Epithelial cell of prostate (primary cell): Measurements from ENCODE around the gene PPFIA3.
"Not testable (repeated sequence)": the region's sequence is repeated elsewhere in the genome, so short reads cannot be mapped to it uniquely, and the experiment has no call there.

ENCODE experiments used
- DNase-seq: peaks from one replicate; pipeline ENCODE4 v3.0.0-alpha.2; 2011; ENCODE audit warnings: low read depth, low spot score
- H3K27ac ChIP-seq: fragments of 450-650 bp; 2 replicates; pipeline ENCODE4 v1.5.1; 2017; ENCODE audit warnings: mild to moderate bottlenecking

The PPFIA3 gene

DNA sequence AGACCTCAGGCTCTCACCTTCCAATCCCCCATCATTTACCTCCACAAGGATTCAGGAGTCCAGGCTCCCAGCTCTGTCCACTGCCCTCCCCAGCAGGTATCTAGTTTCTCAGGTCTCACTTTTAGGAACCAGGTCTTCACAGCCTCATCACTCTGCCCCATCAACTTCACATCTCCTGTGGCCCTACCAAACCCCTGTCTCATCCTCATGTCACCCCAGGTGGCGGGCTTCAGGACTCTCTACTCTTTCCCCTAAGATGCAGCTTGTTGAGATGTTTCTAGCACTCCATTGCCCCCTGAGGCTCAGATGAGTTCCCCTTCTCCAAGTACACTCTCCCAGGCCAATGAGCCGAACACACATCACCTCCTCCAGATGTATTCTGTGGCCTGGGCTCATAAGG is 1.5 kb downstream of the PPFIA3 start:
- H3K27ac ChIP-seq: no peak overlapping the region
- DNase-seq: no peak

DNA sequence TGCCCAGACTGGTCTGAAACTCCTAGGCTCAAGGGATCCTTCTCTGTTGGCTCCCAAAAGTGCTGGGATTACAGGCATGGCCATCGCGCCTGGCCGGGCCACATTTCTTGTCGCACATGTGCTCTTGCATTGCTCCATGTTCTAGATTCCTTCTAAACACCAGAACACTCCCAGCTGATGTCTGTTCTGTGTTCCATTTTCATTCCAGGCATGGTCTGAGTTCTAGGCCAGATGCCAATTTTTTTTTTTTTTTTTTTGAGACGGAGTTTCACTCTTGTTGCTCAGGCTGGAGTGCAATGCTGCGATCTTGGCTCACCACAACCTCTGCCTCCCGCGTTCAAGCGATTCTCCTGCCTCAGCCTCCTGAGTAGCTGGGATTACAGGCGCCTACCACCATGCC is 2.5 kb downstream of the PPFIA3 start:
- H3K27ac ChIP-seq, DNase-seq: not testable (repeated sequence)

DNA sequence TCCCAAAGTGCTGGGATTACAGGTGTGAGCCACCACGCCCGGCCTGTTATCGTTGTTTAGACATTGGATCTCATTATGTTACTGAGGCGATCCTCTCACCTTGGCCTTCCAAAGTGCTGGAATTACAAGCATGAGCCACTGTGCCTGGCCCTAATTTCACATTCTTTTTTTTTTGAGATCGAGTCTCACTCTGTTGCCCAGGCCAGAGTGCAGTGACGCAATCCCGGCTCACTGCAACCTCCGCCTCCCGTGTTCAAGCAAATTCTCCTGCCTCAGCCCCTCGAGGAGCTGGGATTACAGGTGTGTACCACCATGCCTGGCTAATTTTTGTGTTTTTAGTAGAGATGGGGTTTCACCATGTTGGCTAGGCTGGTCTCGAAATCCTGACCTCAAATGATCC is 3.9 kb downstream of the PPFIA3 start:
- not testable (repeated sequence) for H3K27ac ChIP-seq, DNase-seq

- no peak overlapping the region for H3K27ac ChIP-seq
- DNase-seq: no peak
Observed at GRCh38 chr19:49125025-49125731, 5.8 kb downstream of the PPFIA3 start.

- DNase-seq: no peak
- H3K27ac ChIP-seq: no peak overlapping the region
Observed at GRCh38 chr19:49126575-49126974, 7.2 kb downstream of the PPFIA3 start.

GRCh38 chr19:49127225-49127624 is 7.9 kb downstream of the PPFIA3 start:
- H3K27ac ChIP-seq, DNase-seq: not testable (repeated sequence)

GRCh38 chr19:49127674-49128544 is 8.6 kb downstream of the PPFIA3 start:
- H3K27ac ChIP-seq: no peak overlapping the region

GRCh38 chr19:49128545-49129237 is 9.3 kb downstream of the PPFIA3 start:
- no peak for DNase-seq
- no peak overlapping the region for H3K27ac ChIP-seq

More at GRCh38 chr19:49127674-49128544, 8.6 kb downstream of the PPFIA3 start:
- DNase-seq: peak; percentile 80

DNA sequence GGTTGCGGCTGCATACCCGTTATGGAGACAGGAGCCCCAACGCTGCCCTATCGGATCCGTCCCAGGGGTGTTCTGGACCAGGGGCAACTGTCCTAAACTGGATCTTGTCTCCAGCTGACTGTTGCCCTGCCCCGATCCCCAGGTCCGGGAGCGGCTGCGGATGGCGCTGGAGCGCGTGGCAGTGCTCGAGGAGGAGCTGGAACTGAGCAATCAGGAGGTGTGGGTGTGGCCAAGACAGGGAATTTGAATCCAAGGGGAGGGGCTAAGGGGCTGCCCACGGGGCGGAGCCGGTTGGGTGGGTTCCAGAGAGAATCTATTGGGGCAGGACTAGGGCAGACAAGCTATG is 9.9 kb downstream of the PPFIA3 start:
- DNase-seq: no peak

GRCh38 chr19:49130325-49130724 is 11.0 kb downstream of the PPFIA3 start:
- no peak for DNase-seq
- H3K27ac ChIP-seq: no peak overlapping the region

More for the DNA sequence above, 9.9 kb downstream of the PPFIA3 start:
- no peak overlapping the region for H3K27ac ChIP-seq

- no peak overlapping the region for H3K27ac ChIP-seq
- no peak for DNase-seq
Observed at GRCh38 chr19:49132974-49133609, 13.7 kb downstream of the PPFIA3 start.

GRCh38 chr19:49133621-49134454 is 14.5 kb downstream of the PPFIA3 start:
- H3K27ac ChIP-seq: no peak overlapping the region
- no peak for DNase-seq

- no peak overlapping the region for H3K27ac ChIP-seq
- no peak for DNase-seq
Observed at GRCh38 chr19:49135686-49136085, 16.3 kb downstream of the PPFIA3 start.

- H3K27ac ChIP-seq: no peak overlapping the region
- DNase-seq: no peak
Observed at GRCh38 chr19:49136771-49137171, 17.4 kb downstream of the PPFIA3 start.

DNA sequence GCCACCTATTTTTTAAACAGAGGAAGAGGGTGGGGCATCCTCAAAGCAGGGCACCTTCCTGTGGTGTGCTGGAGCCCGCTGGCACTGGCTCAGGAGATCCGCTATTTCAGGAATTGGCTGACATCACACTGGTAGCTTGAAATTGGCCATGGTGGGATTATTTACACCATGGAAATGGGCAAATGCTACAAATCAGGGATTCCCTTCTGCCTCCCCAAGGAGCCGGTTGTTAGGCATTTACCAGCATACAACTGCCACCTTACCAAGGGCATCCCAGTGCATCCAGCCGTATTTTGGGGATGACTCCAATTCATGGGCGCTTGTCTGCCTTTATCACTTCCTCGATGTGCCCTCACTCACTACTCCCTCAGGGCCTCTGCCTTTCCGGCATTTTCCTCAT is 21.6 kb downstream of the PPFIA3 start:
- no peak for DNase-seq
- no peak overlapping the region for H3K27ac ChIP-seq

- H3K27ac ChIP-seq: no peak overlapping the region
- DNase-seq: no peak
Observed at GRCh38 chr19:49141352-49141751, 22.0 kb downstream of the PPFIA3 start.

DNA sequence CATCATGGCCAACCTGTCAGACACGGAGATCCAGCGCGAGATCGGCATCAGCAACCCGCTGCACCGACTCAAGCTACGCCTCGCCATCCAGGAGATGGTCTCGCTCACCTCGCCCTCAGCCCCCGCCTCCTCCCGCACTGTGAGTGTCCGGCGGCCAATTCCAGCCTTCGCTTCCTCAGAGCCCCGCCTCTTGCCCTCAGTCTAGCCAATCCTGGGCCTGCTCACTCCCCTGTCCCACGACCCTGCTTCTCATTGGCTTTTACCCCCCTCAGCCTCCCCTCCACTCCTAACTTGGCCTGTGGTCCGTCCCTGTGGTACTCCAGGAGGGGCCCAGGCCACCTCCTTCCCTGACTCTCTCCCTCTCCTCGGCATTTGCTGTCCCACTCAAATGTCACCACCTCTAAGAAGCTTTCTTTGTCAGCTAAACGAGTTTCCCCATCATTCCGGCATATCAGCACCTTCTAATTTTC is 23.6 kb downstream of the PPFIA3 start:
- DNase-seq: no peak
- H3K27ac ChIP-seq: no peak overlapping the region

DNA sequence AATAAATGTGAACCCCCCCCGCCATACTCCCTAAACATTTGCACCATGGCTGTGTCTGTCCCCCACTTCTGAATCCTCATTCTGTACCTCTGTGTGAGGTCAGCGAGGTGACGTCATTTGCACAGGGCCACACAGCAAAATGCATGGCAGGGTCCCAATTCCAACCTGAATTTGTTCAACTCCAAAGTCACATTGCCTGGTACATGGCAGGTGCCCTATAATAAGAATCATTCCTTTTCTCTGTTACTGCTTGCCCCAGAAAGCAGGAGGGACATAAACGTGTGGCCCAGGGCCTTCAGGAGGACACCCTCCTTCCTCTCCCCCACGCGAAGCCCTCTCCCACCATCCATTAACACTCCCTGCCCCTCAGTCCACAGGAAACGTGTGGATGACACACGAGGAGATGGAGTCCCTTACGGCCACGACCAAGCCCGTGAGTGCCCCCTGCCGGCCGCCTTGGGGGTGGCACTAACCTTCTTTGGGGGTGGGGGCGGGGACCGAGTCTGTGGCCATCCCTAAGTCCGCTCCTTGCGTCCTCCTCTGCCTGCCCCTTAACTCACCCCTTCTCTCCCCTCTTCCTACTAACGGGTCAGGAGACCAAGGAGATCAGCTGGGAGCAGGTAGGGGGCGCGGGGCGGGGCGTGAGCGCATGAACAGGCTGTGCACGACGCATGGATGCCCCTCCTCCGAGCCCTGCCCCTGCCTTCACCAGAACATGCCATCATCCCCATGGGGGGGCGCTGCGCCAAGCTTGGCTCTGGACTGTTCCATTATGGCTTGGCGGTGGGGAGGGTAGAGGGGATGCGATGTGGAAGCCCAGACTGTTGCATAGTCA is 26.4 kb downstream of the PPFIA3 start:
- H3K27ac ChIP-seq: no peak overlapping the region
- no peak for DNase-seq

GRCh38 chr19:49146408-49146770 is 27.0 kb downstream of the PPFIA3 start:
- H3K27ac ChIP-seq, DNase-seq: not testable (repeated sequence)
